GM06990 (cell line): Measurements from ENCODE around the gene KLHDC3.
"Not testable (repeated sequence)": the region's sequence is repeated elsewhere in the genome, so short reads cannot be mapped to it uniquely, and the experiment has no call there.

Experiments
- DNase-seq: peaks from one replicate; pipeline ENCODE4 v3.0.0-alpha.2; 2011; ENCODE audit not compliant: insufficient read length; ENCODE audit errors: extremely low read depth
- H3K27me3 ChIP-seq: replicated peaks from 2 replicates; pipeline ENCODE4 v1.6.0; 2011; ENCODE audit warnings: low read length; ENCODE audit not compliant: control insufficient read depth, insufficient read depth
- H3K36me3 ChIP-seq: 2 replicates; pipeline ENCODE4 v1.5.1; 2011; ENCODE audit warnings: low read length; ENCODE audit not compliant: control insufficient read depth, insufficient read depth
- H3K4me3 ChIP-seq: replicated peaks from 2 replicates; pipeline ENCODE4 v1.5.1; 2011; ENCODE audit warnings: low read depth, mild to moderate bottlenecking, control low read depth, low read length
- CTCF ChIP-seq: IDR thresholded peaks from 2 replicates; pipeline ENCODE4 v1.5.1; 2011; ENCODE audit warnings: low read length, control low read depth, mild to moderate bottlenecking, inconsistent platforms; ENCODE audit not compliant: insufficient read depth, poor library complexity, severe bottlenecking

The KLHDC3 gene

DNA sequence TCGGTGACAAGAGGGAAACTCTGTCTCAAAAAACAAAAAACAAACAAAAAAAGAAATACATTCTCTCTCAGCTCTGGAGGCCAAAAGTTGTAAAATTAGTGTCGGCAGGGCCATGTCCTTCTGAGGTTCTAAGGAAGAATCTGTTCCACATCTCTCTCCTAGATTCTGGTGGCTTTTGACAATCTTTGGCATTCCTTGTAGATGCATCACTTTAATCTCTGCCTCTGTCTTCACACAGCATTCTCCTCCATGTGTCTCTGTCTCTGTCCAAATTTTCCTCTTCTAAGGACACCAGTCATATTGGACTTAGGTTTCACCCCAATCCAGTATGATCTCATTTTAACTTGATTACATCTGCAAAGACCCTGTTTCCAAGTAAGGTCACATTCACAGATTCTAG is 20.6 kb upstream of the KLHDC3 start:
- no peak for DNase-seq
- Histone ChIP-seq H3K27me3 (no peaks in the 10 kb centered on the region), H3K4me3 (no peak overlapping the region), H3K36me3 (peaks cover 5% of the 10 kb centered on the region)
- TF ChIP-seq CTCF, result no peak

GRCh38 chr6:42996513-42996912 is 17.5 kb upstream of the KLHDC3 start:
- Histone ChIP-seq H3K36me3 (peaks cover under 1% of the 10 kb centered on the region; the same call in 1 of the 2 replicates), H3K4me3 (no peak overlapping the region), H3K27me3 (no peaks in the 10 kb centered on the region)
- no peak for TF ChIP-seq CTCF
- no peak for DNase-seq

DNA sequence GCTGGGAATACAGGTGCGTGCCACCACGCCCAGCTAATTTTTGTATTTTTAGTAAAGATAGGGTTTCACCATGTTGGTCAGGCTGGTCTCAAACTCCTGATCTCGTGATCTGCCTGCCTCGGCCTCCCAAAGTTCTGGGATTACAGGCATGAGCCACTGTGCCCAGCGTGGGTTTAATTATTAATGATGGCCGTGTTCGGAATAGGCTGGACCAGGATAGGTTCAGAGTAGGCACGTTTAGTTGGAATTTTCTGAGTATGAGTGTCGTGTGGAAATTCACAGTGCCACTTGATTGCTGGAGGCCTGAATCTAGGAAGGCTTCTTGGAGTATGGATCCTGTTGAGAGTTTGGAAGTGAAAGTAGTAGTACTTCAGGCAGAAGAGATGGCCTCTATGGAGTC is 15.8 kb upstream of the KLHDC3 start:
- not testable (repeated sequence) for DNase-seq, H3K4me3 ChIP-seq, H3K36me3 ChIP-seq, H3K27me3 ChIP-seq

DNA sequence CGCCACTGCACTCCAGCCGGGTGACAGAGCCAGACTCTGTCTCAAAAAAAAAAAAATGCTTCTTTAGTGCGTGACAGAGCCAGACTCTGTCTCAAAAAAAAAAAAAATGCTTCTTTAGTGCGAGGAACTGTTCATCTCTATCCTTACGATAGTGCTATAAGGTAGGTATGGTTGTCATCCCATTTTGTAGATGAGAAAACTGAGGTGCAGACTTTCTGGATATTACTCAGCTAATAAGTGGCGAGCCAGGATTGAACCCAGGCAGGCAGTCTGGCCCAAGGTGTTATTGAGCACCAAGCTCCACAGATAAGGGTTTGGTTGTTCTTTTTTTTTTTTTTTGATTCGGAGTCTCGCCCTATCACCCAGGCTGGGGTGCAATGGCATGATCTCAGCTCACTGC is 12.2 kb upstream of the KLHDC3 start:
- no peak for TF ChIP-seq CTCF
- H3K27me3 ChIP-seq, result no peaks in the 10 kb centered on the region

DNA sequence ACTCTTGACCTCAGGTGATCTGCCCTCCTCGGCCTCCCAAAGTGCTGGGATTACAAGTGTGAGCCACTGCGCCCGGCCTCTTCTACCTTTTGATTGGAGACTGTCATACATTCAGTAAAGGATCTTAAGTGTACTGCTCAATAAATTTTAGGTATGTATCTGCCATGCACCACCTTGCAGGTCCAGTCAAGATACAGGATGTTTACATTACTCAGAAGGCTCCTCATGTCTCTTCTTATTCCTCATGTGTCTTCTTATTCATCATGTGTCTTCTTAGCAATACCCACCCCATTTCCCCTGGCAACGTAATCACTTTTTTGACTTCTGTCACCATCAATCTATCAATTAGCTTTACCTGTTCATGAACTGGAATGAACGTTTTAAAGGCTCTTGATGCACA is 8.2 kb upstream of the KLHDC3 start:
- Histone ChIP-seq H3K4me3 (no peak overlapping the region), H3K36me3 (peaks cover 17% of the 10 kb centered on the region), H3K27me3 (no peaks in the 10 kb centered on the region)
- no peak for TF ChIP-seq CTCF
- no peak for DNase-seq

More for the DNA sequence above, 12.2 kb upstream of the KLHDC3 start:
- no peak for DNase-seq
- no peak overlapping the region for H3K4me3 ChIP-seq
- H3K36me3 ChIP-seq, result peaks cover 2% of the 10 kb centered on the region; the same call in 1 of the 2 replicates

DNA sequence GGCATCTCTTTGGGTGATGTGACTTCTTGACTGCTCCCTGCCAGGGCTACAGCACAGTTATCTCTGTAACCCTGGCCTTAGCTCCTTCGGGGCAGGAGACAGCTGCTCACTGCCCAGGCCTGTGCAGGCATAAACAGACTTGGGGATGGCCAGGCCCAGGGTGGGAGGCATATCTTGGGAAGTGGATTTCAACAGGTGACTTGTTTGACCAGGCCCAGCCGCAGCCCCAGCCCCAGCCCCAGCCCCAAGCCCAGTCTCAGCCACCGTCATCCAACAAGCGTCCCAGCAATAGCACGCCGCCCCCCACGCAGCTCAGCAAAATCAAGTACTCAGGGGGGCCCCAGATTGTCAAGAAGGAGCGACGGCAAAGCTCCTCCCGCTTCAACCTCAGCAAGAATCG is 7.8 kb upstream of the KLHDC3 start:
- Histone ChIP-seq H3K4me3 (no peak overlapping the region), H3K36me3 (peaks cover 21% of the 10 kb centered on the region), H3K27me3 (no peaks in the 10 kb centered on the region)
- no peak for TF ChIP-seq CTCF
- no peak for DNase-seq
